Measurements from ENCODE around the gene IL1B. TPM values are rescaled to one million over a fixed set of nuclear protein-coding genes. Genes with fewer than 3 reads are reported as not detected.

Gene IL1B
- total and polyA plus RNA-seq, 2 of the 8 experiments (the other 6 are each of a cell fraction or from before 2014, with no cell fraction given) = not detected

DNA sequence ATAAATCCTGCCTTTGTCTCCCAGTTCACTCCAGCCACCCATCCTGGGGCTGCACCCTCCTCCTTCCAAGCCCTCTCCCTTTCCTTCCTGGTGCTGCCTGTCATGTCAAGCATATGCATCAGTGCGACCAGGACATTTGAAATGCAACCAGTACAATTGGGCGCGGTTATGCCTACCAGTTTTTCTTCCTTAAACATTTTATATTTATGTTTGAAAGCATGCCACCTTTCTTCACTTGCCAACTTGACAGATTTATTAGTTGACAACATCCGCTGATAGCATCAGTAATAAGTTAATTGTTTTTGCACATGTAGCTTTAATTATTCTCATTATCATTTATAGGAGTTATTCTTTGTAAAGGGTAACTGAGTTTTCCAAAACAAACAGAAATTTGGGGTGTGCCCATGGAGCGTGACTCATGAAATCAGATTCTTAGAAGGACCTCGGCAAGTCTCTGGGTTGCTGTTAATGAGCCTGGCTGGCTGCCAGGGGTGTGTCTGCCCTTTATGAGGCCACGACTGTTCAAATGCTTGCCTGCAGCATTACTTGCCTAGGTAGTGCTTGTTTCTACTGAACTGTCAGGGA lies 32.8 kb upstream of the IL1B start:
- TF ChIP-seq, protein P1, sequence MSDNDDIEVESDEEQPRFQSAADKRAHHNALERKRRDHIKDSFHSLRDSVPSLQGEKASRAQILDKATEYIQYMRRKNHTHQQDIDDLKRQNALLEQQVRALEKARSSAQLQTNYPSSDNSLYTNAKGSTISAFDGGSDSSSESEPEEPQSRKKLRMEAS (IDR thresholded peaks at IDR 0.05) = no peak
- TF ChIP-seq NANOG (IDR thresholded peaks at IDR 0.05; ENCODE audit: insufficient read depth, low read depth, low read length, poor library complexity, severe bottlenecking) = no peak
- TF ChIP-seq MAFK (IDR thresholded peaks at IDR 0.05; ENCODE audit: low read depth, low read length) = no peak
- no peak for TF ChIP-seq CTBP2 (IDR thresholded peaks at IDR 0.05; ENCODE audit: borderline replicate concordance, insufficient read depth, insufficient read length, low read length)
- TF ChIP-seq CBX8 (IDR thresholded peaks at IDR 0.05; ENCODE audit: borderline replicate concordance, low read depth, low read length) = no peak
- TF ChIP-seq EP300 (IDR thresholded peaks at IDR 0.05; ENCODE audit: borderline replicate concordance in 1 of 2, low read depth in 2 of 2, low read length in 2 of 2) = no peak
- no peak for TF ChIP-seq ASH2L (IDR thresholded peaks at IDR 0.05; ENCODE audit: low read length)
- TF ChIP-seq POLR2AphosphoS5 (IDR thresholded peaks at IDR 0.05; ENCODE audit: low read depth, low read length) = no peak
- TF ChIP-seq, protein P2, sequence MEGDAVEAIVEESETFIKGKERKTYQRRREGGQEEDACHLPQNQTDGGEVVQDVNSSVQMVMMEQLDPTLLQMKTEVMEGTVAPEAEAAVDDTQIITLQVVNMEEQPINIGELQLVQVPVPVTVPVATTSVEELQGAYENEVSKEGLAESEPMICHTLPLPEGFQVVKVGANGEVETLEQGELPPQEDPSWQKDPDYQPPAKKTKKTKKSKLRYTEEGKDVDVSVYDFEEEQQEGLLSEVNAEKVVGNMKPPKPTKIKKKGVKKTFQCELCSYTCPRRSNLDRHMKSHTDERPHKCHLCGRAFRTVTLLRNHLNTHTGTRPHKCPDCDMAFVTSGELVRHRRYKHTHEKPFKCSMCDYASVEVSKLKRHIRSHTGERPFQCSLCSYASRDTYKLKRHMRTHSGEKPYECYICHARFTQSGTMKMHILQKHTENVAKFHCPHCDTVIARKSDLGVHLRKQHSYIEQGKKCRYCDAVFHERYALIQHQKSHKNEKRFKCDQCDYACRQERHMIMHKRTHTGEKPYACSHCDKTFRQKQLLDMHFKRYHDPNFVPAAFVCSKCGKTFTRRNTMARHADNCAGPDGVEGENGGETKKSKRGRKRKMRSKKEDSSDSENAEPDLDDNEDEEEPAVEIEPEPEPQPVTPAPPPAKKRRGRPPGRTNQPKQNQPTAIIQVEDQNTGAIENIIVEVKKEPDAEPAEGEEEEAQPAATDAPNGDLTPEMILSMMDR (IDR thresholded peaks at IDR 0.05; ENCODE audit: control extremely low read depth in 1 of 3, insufficient read depth in 1 of 3, low read depth in 1 of 3, low read length in 3 of 3) = no peak
- peaks cover 19 to 21% of the 10 kb centered on the region in 2 experiments for H3K9me3 ChIP-seq (ENCODE audit: insufficient read depth in 2 of 2, low read depth in 1 of 2, low read length in 1 of 2)
- DNase-seq (ENCODE audit: low read depth in 1 of 2, low spot score in 2 of 2) (no peak), FAIRE-seq (no peak)
- POLR2A ChIA-PET (ENCODE audit: partially characterized antibody) = no interaction called here
- H2BK12ac ChIP-seq (ENCODE audit: low read depth, low read length) = no peak overlapping the region
- no peak overlapping the region for H3K9ac ChIP-seq (replicated peaks in 1 of 4; ENCODE audit: extremely low read depth in 1 of 4, low read depth in 3 of 4, low read length in 3 of 4)
- no peaks in the 10 kb centered on the region for H3K27me3 ChIP-seq (replicated peaks in 1 of 4; ENCODE audit: control insufficient read depth in 3 of 4, extremely low read depth in 1 of 4, insufficient read depth in 3 of 4, low read length in 3 of 4)
- H3K79me2 ChIP-seq (ENCODE audit: control insufficient read depth in 1 of 2, insufficient read depth in 2 of 2, low read length in 2 of 2) = no peaks in the 10 kb centered on the region
- CTCF ChIA-PET (ENCODE audit: partially characterized antibody) = interaction anchor here (0.6 to 1.3 kb wide), 3 partner anchors 9 to 120 kb away, joined by 3 to 4 read pairs (median 4); no protein-coding TSS in a partner anchor
- no peak overlapping the region for H3K18ac ChIP-seq (ENCODE audit: extremely low read depth, low read length)
- H3K23ac ChIP-seq (ENCODE audit: insufficient read length) = no peak overlapping the region
- 78% methylated on average over 7 of the region's 7 CpGs; no CpG with 5 or more reads in 1 of the 2 experiments for WGBS, 2 experiments (ENCODE audit: extremely low coverage in 1 of 2, insufficient coverage in 1 of 2, insufficient read length in 1 of 2, insufficient replicate concordance in 2 of 2, low coverage in 1 of 2, low lambda C conversion rate in 2 of 2, missing lambda C conversion rate in 1 of 2)
- H2BK20ac ChIP-seq (ENCODE audit: low read length) = 0 out of 2 replicates have a peak overlapping the region, but pooled peaks have one; percentile 9
- no peak overlapping the region for H3K56ac ChIP-seq (replicated peaks; ENCODE audit: insufficient read length, low read depth, low read length)
- no peaks in the 10 kb centered on the region for H3K36me3 ChIP-seq (ENCODE audit: control insufficient read depth in 2 of 4, insufficient read depth in 4 of 4, low read length in 3 of 4)
- H3K23me2 ChIP-seq (ENCODE audit: low read depth, low read length) = peaks cover 3% of the 10 kb centered on the region; the same call in 1 of the 2 replicates
- no peaks in the 10 kb centered on the region for H4K20me1 ChIP-seq (replicated peaks in 1 of 2; ENCODE audit: control insufficient read depth in 1 of 2, insufficient read depth in 2 of 2, low read length in 2 of 2)
- no peak overlapping the region for H4K8ac ChIP-seq (ENCODE audit: extremely low read depth, insufficient read depth, low read length)
- H2BK120ac ChIP-seq (replicated peaks; ENCODE audit: low read depth, low read length) = no peak overlapping the region
- H4K5ac ChIP-seq (ENCODE audit: insufficient read length, low read depth, low read length) = no peak overlapping the region
- no peak overlapping the region for H3K14ac ChIP-seq (ENCODE audit: insufficient read length)
- no peak overlapping the region for H2BK15ac ChIP-seq (ENCODE audit: low read length)
- no peak overlapping the region for H2AFZ ChIP-seq (ENCODE audit: low read length)
- peaks cover 0 to 9% (median 5%) of the 10 kb centered on the region in 4 experiments; a peak in 2 of 7 replicates for H3K4me1 ChIP-seq (replicated peaks in 1 of 4; ENCODE audit: control insufficient read depth in 3 of 4, insufficient read depth in 4 of 4, low read length in 3 of 4)
- H3K4me3 ChIP-seq (ENCODE audit: extremely low read depth in 1 of 4, insufficient read depth in 2 of 4, low read depth in 3 of 4, low read length in 4 of 4) = no peak overlapping the region
- no peaks in the 10 kb centered on the region for H3K79me1 ChIP-seq (ENCODE audit: low read depth, low read length)
- no peak overlapping the region for H2AK5ac ChIP-seq (ENCODE audit: low read depth, low read length)
- no peak overlapping the region for H3K4me2 ChIP-seq (ENCODE audit: insufficient read depth in 1 of 2, low read depth in 2 of 2, low read length in 2 of 2)
- H4K91ac ChIP-seq (replicated peaks; ENCODE audit: insufficient read length, low read length) = no peak overlapping the region
- no peak overlapping the region for H3K27ac ChIP-seq (ENCODE audit: low read depth, low read length)
- no peak overlapping the region for H3K4ac ChIP-seq (replicated peaks; ENCODE audit: insufficient read length, low read depth, low read length)
- no peak overlapping the region for H2BK5ac ChIP-seq (ENCODE audit: low read depth, low read length)

All from H1 (cell line).